Thyroid gland (tissue), 4 donors: ENCODE results near the gene GRAMD1C.

Experiments used
- CTCF ChIP-seq, 6 experiments: fragments of 200-600 bp in 3 of 6; fragments of 450-650 bp in 3 of 6; sonication (generic) in 3 of 6; IDR thresholded peaks; one replicate each; pipeline ENCODE4 v1.5.1; 2016 to 2019; ENCODE audit warnings: antibody characterized with exemption in 6 of 6, mild to moderate bottlenecking in 2 of 6, inconsistent platforms in 1 of 6, moderate library complexity in 1 of 6
- POLR2A ChIP-seq, 2 donors: fragments of 450-650 bp; IDR thresholded peaks; one replicate each; pipeline ENCODE4 v1.6.1; 2017; ENCODE audit warnings: antibody characterized with exemption in 2 of 2, mild to moderate bottlenecking in 2 of 2, moderate library complexity in 1 of 2

- TF ChIP-seq CTCF (IDR thresholded peaks at IDR 0.05) (no peak), POLR2A (IDR thresholded peaks at IDR 0.05) (no peak)
Observed at GRCh38 chr3:113867506-113867905, 28.9 kb downstream of the GRAMD1C start.
